HUES6 (cell line): ENCODE results near the gene FEM1B.

Experiments
- H3K27ac ChIP-seq: 2 replicates; pipeline ENCODE4 v1.7.0; 2013; ENCODE audit warnings: low read depth, mild to moderate bottlenecking, low read length, inconsistent platforms
- H3K27me3 ChIP-seq: 2 replicates; pipeline ENCODE4 v1.6.1; 2013; ENCODE audit warnings: low read length; ENCODE audit not compliant: control insufficient read depth, insufficient read depth
- H3K36me3 ChIP-seq: 2 replicates; pipeline ENCODE4 v1.6.1; 2013; ENCODE audit warnings: low read length; ENCODE audit not compliant: control insufficient read depth, insufficient read depth
- H3K4me1 ChIP-seq: 2 replicates; pipeline ENCODE4 v1.6.1; 2013; ENCODE audit warnings: low read length; ENCODE audit not compliant: control insufficient read depth, insufficient read depth
- H3K4me3 ChIP-seq: 2 replicates; pipeline ENCODE4 v1.5.1; 2013; ENCODE audit warnings: low read depth, low read length
- H3K9ac ChIP-seq: one replicate; pipeline ENCODE4 v1.6.1; 2013; ENCODE audit warnings: mild to moderate bottlenecking, low read length
- H3K9me3 ChIP-seq: 2 replicates; pipeline ENCODE4 v1.6.1; 2013; ENCODE audit warnings: low read depth, low read length; ENCODE audit not compliant: control insufficient read depth, insufficient read depth

Gene FEM1B

GRCh38 chr15:68275165-68275746 lies 2.3 kb upstream of the FEM1B start:
- no peak overlapping the region for H3K9ac ChIP-seq

GRCh38 chr15:68276668-68277067 lies 877 bp upstream of the FEM1B start:
- H3K36me3 ChIP-seq = peaks cover 8% of the 10 kb centered on the region; the same call in 1 of the 2 replicates
- no peaks in the 10 kb centered on the region for H3K9me3 ChIP-seq
- H3K4me3 ChIP-seq = peak overlapping the region; percentile 95
- peak overlapping the region; percentile 91 for H3K9ac ChIP-seq
- no peaks in the 10 kb centered on the region for H3K27me3 ChIP-seq
- H3K4me1 ChIP-seq = peaks cover 37% of the 10 kb centered on the region
- peak overlapping the region; percentile 94 for H3K27ac ChIP-seq

More at GRCh38 chr15:68275165-68275746, 2.3 kb upstream of the FEM1B start:
- Histone ChIP-seq H3K4me3 (no peak overlapping the region), H3K9me3 (no peaks in the 10 kb centered on the region), H3K27me3 (no peaks in the 10 kb centered on the region), H3K36me3 (peaks cover 8% of the 10 kb centered on the region; the same call in 1 of the 2 replicates), H3K4me1 (peaks cover 32% of the 10 kb centered on the region), H3K27ac (no peak overlapping the region)

GRCh38 chr15:68277131-68277602 lies 378 bp upstream of the FEM1B start:
- Histone ChIP-seq H3K27me3 (no peaks in the 10 kb centered on the region), H3K27ac (peak overlapping the region; percentile 94), H3K9ac (peak overlapping the region; percentile 91), H3K9me3 (no peaks in the 10 kb centered on the region), H3K4me3 (peak overlapping the region; percentile 95), H3K36me3 (peaks cover 8% of the 10 kb centered on the region; the same call in 1 of the 2 replicates), H3K4me1 (peaks cover 37% of the 10 kb centered on the region)

GRCh38 chr15:68278345-68278594 lies 725 bp downstream of the FEM1B start:
- peaks cover 8% of the 10 kb centered on the region; the same call in 1 of the 2 replicates for H3K36me3 ChIP-seq
- H3K27ac ChIP-seq = peak overlapping the region; percentile 94
- peaks cover 36% of the 10 kb centered on the region for H3K4me1 ChIP-seq
- H3K4me3 ChIP-seq = peak overlapping the region; percentile 95
- no peaks in the 10 kb centered on the region for H3K27me3 ChIP-seq
- no peaks in the 10 kb centered on the region for H3K9me3 ChIP-seq
- peak overlapping the region; percentile 91 for H3K9ac ChIP-seq

- Histone ChIP-seq H3K27ac (peak overlapping the region; percentile 94; the same call in 1 of the 2 replicates), H3K36me3 (peaks cover 8% of the 10 kb centered on the region; the same call in 1 of the 2 replicates), H3K27me3 (no peaks in the 10 kb centered on the region), H3K9ac (peak overlapping the region; percentile 91), H3K9me3 (peaks cover 2% of the 10 kb centered on the region; the same call in 1 of the 2 replicates), H3K4me3 (peak overlapping the region; percentile 95), H3K4me1 (peaks cover 36% of the 10 kb centered on the region)
Measured at GRCh38 chr15:68278595-68279405, 1.3 kb downstream of the FEM1B start.

- H3K4me3 ChIP-seq = peak overlapping the region; percentile 95
- H3K36me3 ChIP-seq = peaks cover 19% of the 10 kb centered on the region
- H3K27me3 ChIP-seq = no peaks in the 10 kb centered on the region
- H3K27ac ChIP-seq = 0 out of 2 replicates have a peak overlapping the region, but pooled peaks have one; percentile 22
- H3K9ac ChIP-seq = peak overlapping the region; percentile 8
- H3K9me3 ChIP-seq = peaks cover 8% of the 10 kb centered on the region
- H3K4me1 ChIP-seq = peaks cover 38% of the 10 kb centered on the region
Measured at GRCh38 chr15:68279779-68280753, 2.5 kb downstream of the FEM1B start.

GRCh38 chr15:68281008-68281407 lies 3.5 kb downstream of the FEM1B start:
- peak overlapping the region; percentile 22; the same call in 1 of the 2 replicates for H3K27ac ChIP-seq
- H3K36me3 ChIP-seq = peaks cover 24% of the 10 kb centered on the region
- H3K4me1 ChIP-seq = peaks cover 43% of the 10 kb centered on the region
- H3K9me3 ChIP-seq = peaks cover 8% of the 10 kb centered on the region
- H3K27me3 ChIP-seq = no peaks in the 10 kb centered on the region
- peak overlapping the region; percentile 13 for H3K9ac ChIP-seq
- peak overlapping the region; percentile 95 for H3K4me3 ChIP-seq

- Histone ChIP-seq H3K9me3 (peaks cover 8% of the 10 kb centered on the region), H3K4me3 (no peak overlapping the region), H3K36me3 (peaks cover 31% of the 10 kb centered on the region), H3K27ac (no peak overlapping the region), H3K27me3 (no peaks in the 10 kb centered on the region), H3K4me1 (peaks cover 48% of the 10 kb centered on the region), H3K9ac (no peak overlapping the region)
Measured at GRCh38 chr15:68283401-68283800, 5.9 kb downstream of the FEM1B start.

GRCh38 chr15:68284616-68285258 lies 7.2 kb downstream of the FEM1B start:
- Histone ChIP-seq H3K4me1 (peaks cover 46% of the 10 kb centered on the region), H3K36me3 (peaks cover 36% of the 10 kb centered on the region), H3K27me3 (no peaks in the 10 kb centered on the region), H3K4me3 (no peak overlapping the region), H3K9me3 (peaks cover 8% of the 10 kb centered on the region), H3K9ac (no peak overlapping the region), H3K27ac (no peak overlapping the region)

- H3K4me1 ChIP-seq = peaks cover 39% of the 10 kb centered on the region
- H3K9me3 ChIP-seq = peaks cover 8% of the 10 kb centered on the region
- H3K4me3 ChIP-seq = no peak overlapping the region
- H3K27ac ChIP-seq = no peak overlapping the region
- H3K27me3 ChIP-seq = no peaks in the 10 kb centered on the region
- peaks cover 38% of the 10 kb centered on the region for H3K36me3 ChIP-seq
- H3K9ac ChIP-seq = no peak overlapping the region
Measured at GRCh38 chr15:68285259-68285980, 7.9 kb downstream of the FEM1B start.
